ENCODE data around the gene KCNN2. TPM values are rescaled to one million over a fixed set of nuclear protein-coding genes. Genes with fewer than 3 reads are reported as not detected.

The KCNN2 gene
- polyA plus RNA-seq (2013, experiment 1 of 2) = 24.5 TPM
- 27.4 TPM for polyA plus RNA-seq (2013, experiment 2 of 2)

GRCh38 chr5:114361724-114362196 is at the start of gene KCNN2:
TSS of gene KCNN2 (plus strand) at chr5:114362070. CDS start at chr5:114362140, 70 bp downstream.
- WGBS, 2 experiments (ENCODE audit: insufficient coverage in 2 of 2) = 0% methylated on average over 27 to 31 of the region's 33 CpGs
- H3K4me1 ChIP-seq (ENCODE audit: control insufficient read depth, insufficient read depth, low read length, poor library complexity, severe bottlenecking) = no peaks in the 10 kb centered on the region
- peak within 1 kb of the TSS; percentile 73 for H3K4me3 ChIP-seq (ENCODE audit: extremely low read depth, insufficient read depth, low read length, poor library complexity, severe bottlenecking)
- no peaks in the 10 kb centered on the region for H3K9me3 ChIP-seq (ENCODE audit: control insufficient read depth, low read length)
- H3K36me3 ChIP-seq (ENCODE audit: control insufficient read depth, insufficient read depth, low read length) = no peaks in the 10 kb centered on the region
- peak within 1 kb of the TSS; percentile 66 for H3K27ac ChIP-seq (ENCODE audit: low read depth, low read length, severe bottlenecking)

GRCh38 chr5:114312658-114313057 is 49.2 kb upstream of the KCNN2 start:
- Histone ChIP-seq H3K27ac (ENCODE audit: low read depth, low read length, severe bottlenecking) (no peak overlapping the region), H3K36me3 (ENCODE audit: control insufficient read depth, insufficient read depth, low read length) (no peaks in the 10 kb centered on the region), H3K4me1 (ENCODE audit: control insufficient read depth, insufficient read depth, low read length, poor library complexity, severe bottlenecking) (peaks cover 6% of the 10 kb centered on the region), H3K4me3 (ENCODE audit: extremely low read depth, insufficient read depth, low read length, poor library complexity, severe bottlenecking) (no peak overlapping the region), H3K9me3 (ENCODE audit: control insufficient read depth, low read length) (no peaks in the 10 kb centered on the region)
- WGBS, 2 experiments (ENCODE audit: insufficient coverage in 2 of 2) = no CpG with 5 or more reads among the region's 1 CpG

- no CpG with 5 or more reads among the region's 2 CpGs for WGBS, 2 experiments (ENCODE audit: insufficient coverage in 2 of 2)
- Histone ChIP-seq H3K4me3 (ENCODE audit: extremely low read depth, insufficient read depth, low read length, poor library complexity, severe bottlenecking) (no peak overlapping the region), H3K9me3 (ENCODE audit: control insufficient read depth, low read length) (no peaks in the 10 kb centered on the region), H3K36me3 (ENCODE audit: control insufficient read depth, insufficient read depth, low read length) (no peaks in the 10 kb centered on the region), H3K27ac (ENCODE audit: low read depth, low read length, severe bottlenecking) (no peak overlapping the region), H3K4me1 (ENCODE audit: control insufficient read depth, insufficient read depth, low read length, poor library complexity, severe bottlenecking) (peaks cover 6% of the 10 kb centered on the region)
Observed at GRCh38 chr5:114314061-114314460, 47.8 kb upstream of the KCNN2 start.

- WGBS, 2 experiments (ENCODE audit: insufficient coverage in 2 of 2) = 59 to 90% methylated on average over 2 to 3 of the region's 4 CpGs
- Histone ChIP-seq H3K36me3 (ENCODE audit: control insufficient read depth, insufficient read depth, low read length) (no peaks in the 10 kb centered on the region), H3K4me3 (ENCODE audit: extremely low read depth, insufficient read depth, low read length, poor library complexity, severe bottlenecking) (no peak overlapping the region), H3K4me1 (ENCODE audit: control insufficient read depth, insufficient read depth, low read length, poor library complexity, severe bottlenecking) (peaks cover 6% of the 10 kb centered on the region), H3K27ac (ENCODE audit: low read depth, low read length, severe bottlenecking) (no peak overlapping the region), H3K9me3 (ENCODE audit: control insufficient read depth, low read length) (no peaks in the 10 kb centered on the region)
Observed at GRCh38 chr5:114316167-114316566, 45.7 kb upstream of the KCNN2 start.

- Histone ChIP-seq H3K4me3 (ENCODE audit: extremely low read depth, insufficient read depth, low read length, poor library complexity, severe bottlenecking) (no peak overlapping the region), H3K9me3 (ENCODE audit: control insufficient read depth, low read length) (no peaks in the 10 kb centered on the region), H3K27ac (ENCODE audit: low read depth, low read length, severe bottlenecking) (no peak overlapping the region), H3K36me3 (ENCODE audit: control insufficient read depth, insufficient read depth, low read length) (no peaks in the 10 kb centered on the region), H3K4me1 (ENCODE audit: control insufficient read depth, insufficient read depth, low read length, poor library complexity, severe bottlenecking) (peaks cover 6% of the 10 kb centered on the region)
- WGBS, 2 experiments (ENCODE audit: insufficient coverage in 2 of 2) = 64 to 81% methylated on average over 2 to 4 of the region's 6 CpGs
Observed at GRCh38 chr5:114317751-114318150, 44.1 kb upstream of the KCNN2 start.

- peaks cover 7% of the 10 kb centered on the region for H3K4me1 ChIP-seq (ENCODE audit: control insufficient read depth, insufficient read depth, low read length, poor library complexity, severe bottlenecking)
- no peak overlapping the region for H3K4me3 ChIP-seq (ENCODE audit: extremely low read depth, insufficient read depth, low read length, poor library complexity, severe bottlenecking)
- peak overlapping the region; percentile 54 for H3K27ac ChIP-seq (ENCODE audit: low read depth, low read length, severe bottlenecking)
- no peaks in the 10 kb centered on the region for H3K9me3 ChIP-seq (ENCODE audit: control insufficient read depth, low read length)
- H3K36me3 ChIP-seq (ENCODE audit: control insufficient read depth, insufficient read depth, low read length) = no peaks in the 10 kb centered on the region
- WGBS, 2 experiments (ENCODE audit: insufficient coverage in 2 of 2) = 100% methylated on average over 1 of the region's 1 CpG
Observed at GRCh38 chr5:114319236-114319635, 42.6 kb upstream of the KCNN2 start.

GRCh38 chr5:114319821-114320220 is 42.0 kb upstream of the KCNN2 start:
- WGBS, 2 experiments (ENCODE audit: insufficient coverage in 2 of 2) = no CpG with 5 or more reads among the region's 1 CpG
- H3K4me3 ChIP-seq (ENCODE audit: extremely low read depth, insufficient read depth, low read length, poor library complexity, severe bottlenecking) = no peak overlapping the region
- H3K36me3 ChIP-seq (ENCODE audit: control insufficient read depth, insufficient read depth, low read length) = no peaks in the 10 kb centered on the region
- no peaks in the 10 kb centered on the region for H3K9me3 ChIP-seq (ENCODE audit: control insufficient read depth, low read length)
- H3K4me1 ChIP-seq (ENCODE audit: control insufficient read depth, insufficient read depth, low read length, poor library complexity, severe bottlenecking) = peaks cover 13% of the 10 kb centered on the region
- H3K27ac ChIP-seq (ENCODE audit: low read depth, low read length, severe bottlenecking) = peak overlapping the region; percentile 67

- peaks cover 13% of the 10 kb centered on the region for H3K4me1 ChIP-seq (ENCODE audit: control insufficient read depth, insufficient read depth, low read length, poor library complexity, severe bottlenecking)
- no peaks in the 10 kb centered on the region for H3K9me3 ChIP-seq (ENCODE audit: control insufficient read depth, low read length)
- H3K27ac ChIP-seq (ENCODE audit: low read depth, low read length, severe bottlenecking) = peak overlapping the region; percentile 62
- WGBS, 2 experiments (ENCODE audit: insufficient coverage in 2 of 2) = no CpG with 5 or more reads among the region's 1 CpG
- H3K36me3 ChIP-seq (ENCODE audit: control insufficient read depth, insufficient read depth, low read length) = no peaks in the 10 kb centered on the region
- no peak overlapping the region for H3K4me3 ChIP-seq (ENCODE audit: extremely low read depth, insufficient read depth, low read length, poor library complexity, severe bottlenecking)
Observed at GRCh38 chr5:114324282-114324681, 37.6 kb upstream of the KCNN2 start.

- no peaks in the 10 kb centered on the region for H3K36me3 ChIP-seq (ENCODE audit: control insufficient read depth, insufficient read depth, low read length)
- WGBS, 2 experiments (ENCODE audit: insufficient coverage in 2 of 2) = no CpG with 5 or more reads among the region's 3 CpGs
- no peak overlapping the region for H3K4me3 ChIP-seq (ENCODE audit: extremely low read depth, insufficient read depth, low read length, poor library complexity, severe bottlenecking)
- peaks cover 13% of the 10 kb centered on the region for H3K4me1 ChIP-seq (ENCODE audit: control insufficient read depth, insufficient read depth, low read length, poor library complexity, severe bottlenecking)
- no peaks in the 10 kb centered on the region for H3K9me3 ChIP-seq (ENCODE audit: control insufficient read depth, low read length)
- H3K27ac ChIP-seq (ENCODE audit: low read depth, low read length, severe bottlenecking) = peak overlapping the region; percentile 62
Observed at GRCh38 chr5:114325541-114325940, 36.3 kb upstream of the KCNN2 start.

- Histone ChIP-seq H3K4me1 (ENCODE audit: control insufficient read depth, insufficient read depth, low read length, poor library complexity, severe bottlenecking) (peaks cover 13% of the 10 kb centered on the region), H3K36me3 (ENCODE audit: control insufficient read depth, insufficient read depth, low read length) (no peaks in the 10 kb centered on the region), H3K27ac (ENCODE audit: low read depth, low read length, severe bottlenecking) (no peak overlapping the region), H3K9me3 (ENCODE audit: control insufficient read depth, low read length) (no peaks in the 10 kb centered on the region), H3K4me3 (ENCODE audit: extremely low read depth, insufficient read depth, low read length, poor library complexity, severe bottlenecking) (no peak overlapping the region)
- 100% methylated on average over 1 of the region's 3 CpGs; no CpG with 5 or more reads in 1 of the 2 experiments for WGBS, 2 experiments (ENCODE audit: insufficient coverage in 2 of 2)
Observed at GRCh38 chr5:114327474-114327873, 34.4 kb upstream of the KCNN2 start.

GRCh38 chr5:114327987-114328386 is 33.9 kb upstream of the KCNN2 start:
- Histone ChIP-seq H3K4me3 (ENCODE audit: extremely low read depth, insufficient read depth, low read length, poor library complexity, severe bottlenecking) (no peak overlapping the region), H3K36me3 (ENCODE audit: control insufficient read depth, insufficient read depth, low read length) (no peaks in the 10 kb centered on the region), H3K4me1 (ENCODE audit: control insufficient read depth, insufficient read depth, low read length, poor library complexity, severe bottlenecking) (peaks cover 13% of the 10 kb centered on the region), H3K27ac (ENCODE audit: low read depth, low read length, severe bottlenecking) (no peak overlapping the region), H3K9me3 (ENCODE audit: control insufficient read depth, low read length) (no peaks in the 10 kb centered on the region)
- 100% methylated on average over 1 of the region's 3 CpGs; no CpG with 5 or more reads in 1 of the 2 experiments for WGBS, 2 experiments (ENCODE audit: insufficient coverage in 2 of 2)

Data from mesodermal cell (in vitro differentiated cells).